Spleen (tissue), 11 donors: ENCODE results near the gene MAP3K8. TPM values are rescaled to one million over a fixed set of nuclear protein-coding genes. Genes with fewer than 3 reads are reported as not detected.

Experiments
- DNase-seq: peaks from one replicate; pipeline ENCODE4 v3.0.0-alpha.2; 2020
- H3K27ac ChIP-seq, 8 donors: fragments of 200-600 bp; sonication (generic) in 7 of 8; 1 replicate in 4 of 8; 2 replicates in 4 of 8; pipeline versions ENCODE4 v1.5.0 to v1.8.0; 2016 to 2021; ENCODE audit warnings: inconsistent platforms in 4 of 8, mild to moderate bottlenecking in 4 of 8, moderate library complexity in 1 of 8
- H3K27me3 ChIP-seq, 7 donors: fragments of 200-600 bp; sonication (generic) in 6 of 7; replicated peaks in 1 of 7; 1 replicate in 4 of 7; 2 replicates in 3 of 7; pipeline versions ENCODE4 v1.5.0 to v1.8.0; 2016 to 2021; ENCODE audit warnings: inconsistent platforms in 3 of 7, mild to moderate bottlenecking in 1 of 7
- H3K36me3 ChIP-seq, 6 donors: fragments of 200-600 bp; sonication (generic) in 5 of 6; 1 replicate in 4 of 6; 2 replicates in 2 of 6; pipeline versions ENCODE4 v1.5.0 to v1.8.0; 2016 to 2021; ENCODE audit warnings: inconsistent platforms in 2 of 6
- H3K4me1 ChIP-seq, 6 donors: fragments of 200-600 bp; sonication (generic) in 5 of 6; 1 replicate in 3 of 6; 2 replicates in 3 of 6; pipeline versions ENCODE4 v1.5.0 to v1.8.0; 2016 to 2021; ENCODE audit warnings: inconsistent platforms in 3 of 6
- H3K4me3 ChIP-seq, 8 donors: fragments of 200-600 bp; sonication (generic) in 7 of 8; 1 replicate in 4 of 8; 2 replicates in 4 of 8; pipeline versions ENCODE4 v1.5.0 to v1.8.0; 2016 to 2021; ENCODE audit warnings: inconsistent platforms in 4 of 8, mild to moderate bottlenecking in 4 of 8, moderate library complexity in 2 of 8
- H3K9me3 ChIP-seq, 8 donors: fragments of 200-600 bp; sonication (generic) in 7 of 8; 1 replicate in 4 of 8; 2 replicates in 4 of 8; pipeline versions ENCODE4 v1.5.0 to v1.8.0; 2016 to 2021; ENCODE audit warnings: inconsistent platforms in 4 of 8
- POLR2A ChIP-seq, 3 donors: fragments of 450-650 bp; IDR thresholded peaks; one replicate each; pipeline ENCODE4 v1.5.1; 2017; ENCODE audit warnings: antibody characterized with exemption in 3 of 3, mild to moderate bottlenecking in 1 of 3
- POLR2AphosphoS5 ChIP-seq, 3 donors: sonication (generic); formaldehyde crosslinking; IDR thresholded peaks; one replicate each; pipeline ENCODE4 v1.5.1; 2017; ENCODE audit warnings: antibody characterized with exemption in 3 of 3
- WGBS, 5 donors: extraction: QIAGEN DNeasy Blood & Tissue Kit in 3 of 5; methylation state at CpG; one replicate each; pipeline versions ENCODE4 v1.1.5 to v1.1.7; 2013 to 2018; 5-methylcytosine and 5-hydroxymethylcytosine counted together
- intact Hi-C: fragments of 100-400 bp; cut with DNase I; formaldehyde crosslinking; loops from one replicate; pipeline ENCODE4 v1.15.0; 2023; ENCODE audit warnings: low total_unique reads
- polyA plus RNA-seq, 3 donors: library from polyadenylated mRNA; stranded (reverse); fragments of 200-250 nt; gene quantifications; one replicate each; pipeline ENCODE4 v1.2.1, GENCODE V29; 2013
- total RNA-seq, 7 donors: library from RNA; depleted of rRNA in 3 of 7; stranded (reverse); fragments of >200 nt in 3 of 7; fragmentation: NEBNext Ultra II Directional in 4 of 7; extraction: Animal tissue kit (Norgen Biotek cat#: 25700) in 4 of 7; gene quantifications; one replicate each; pipeline versions ENCODE4 v1.1.0 to v1.2.1, GENCODE V29; 2016 to 2021
- TF ChIP-seq, protein P1 (sequence below), 11 experiments: fragments of 200-600 bp in 7 of 11; fragments of 450-650 bp in 4 of 11; sonication (generic) in 4 of 11; IDR thresholded peaks in 8 of 11; conservative IDR thresholded peaks in 3 of 11; 1 replicate in 7 of 11; 2 replicates in 4 of 11; pipeline versions ENCODE4 v1.4.0 to v1.8.0; 2016 to 2021; ENCODE audit warnings: antibody characterized with exemption in 11 of 11, inconsistent platforms in 4 of 11, mild to moderate bottlenecking in 1 of 11
- donor health status: healthy with polysubstance abuse.
- donor health status: DM: no; HTN: no; CAD: no; lungs with moderate emphysema.
- donor health status: DM: no; HTN: no; CAD: no.
- donor health status: Bipolar disorder and iron deficiency.
- donor health status: healthy.
- donor health status: DM: no; HTN: no; CAD: no.
- donor health status: DM: yes; HTN: yes; CAD: no.

MAP3K8 gene
- total and polyA plus RNA-seq, 10 donors, result 24.8 to 84.3 (median 60.2) TPM

DNA sequence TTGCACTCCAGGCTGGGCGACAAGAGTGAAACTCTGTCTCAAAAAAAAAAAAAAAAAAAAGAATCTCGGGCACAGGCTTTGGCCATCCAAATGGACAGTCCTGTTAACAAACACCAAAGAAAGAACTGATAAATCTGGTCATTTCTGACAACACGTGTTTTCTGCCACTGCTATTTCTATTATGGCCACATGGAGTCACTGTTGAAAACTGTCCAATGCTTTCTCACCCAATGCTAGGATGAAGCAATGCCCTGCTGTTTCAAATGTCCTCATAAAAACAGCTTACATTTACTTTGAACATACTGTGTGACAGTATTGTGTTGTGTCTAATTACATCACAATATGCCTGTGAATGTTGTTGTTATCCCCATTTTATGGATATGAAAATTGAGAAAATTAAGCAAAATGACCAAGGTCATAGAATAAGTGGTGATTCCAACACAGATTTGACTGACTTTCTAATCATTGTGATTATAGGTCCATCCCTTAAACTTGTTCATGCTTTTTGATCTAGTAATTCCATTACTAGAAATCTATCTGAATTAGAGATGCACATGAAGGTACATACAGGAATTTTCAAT lies 19.9 kb upstream of the MAP3K8 start:
- no peaks in the 10 kb centered on the region for H3K27me3 ChIP-seq
- H3K4me3 ChIP-seq, result no peak overlapping the region
- H3K36me3 ChIP-seq, result no peaks in the 10 kb centered on the region
- H3K4me1 ChIP-seq, result peaks cover 10 to 58% (median 39%) of the 10 kb centered on the region in 6 donors
- no peaks in the 10 kb centered on the region for H3K9me3 ChIP-seq
- TF ChIP-seq, protein P1, sequence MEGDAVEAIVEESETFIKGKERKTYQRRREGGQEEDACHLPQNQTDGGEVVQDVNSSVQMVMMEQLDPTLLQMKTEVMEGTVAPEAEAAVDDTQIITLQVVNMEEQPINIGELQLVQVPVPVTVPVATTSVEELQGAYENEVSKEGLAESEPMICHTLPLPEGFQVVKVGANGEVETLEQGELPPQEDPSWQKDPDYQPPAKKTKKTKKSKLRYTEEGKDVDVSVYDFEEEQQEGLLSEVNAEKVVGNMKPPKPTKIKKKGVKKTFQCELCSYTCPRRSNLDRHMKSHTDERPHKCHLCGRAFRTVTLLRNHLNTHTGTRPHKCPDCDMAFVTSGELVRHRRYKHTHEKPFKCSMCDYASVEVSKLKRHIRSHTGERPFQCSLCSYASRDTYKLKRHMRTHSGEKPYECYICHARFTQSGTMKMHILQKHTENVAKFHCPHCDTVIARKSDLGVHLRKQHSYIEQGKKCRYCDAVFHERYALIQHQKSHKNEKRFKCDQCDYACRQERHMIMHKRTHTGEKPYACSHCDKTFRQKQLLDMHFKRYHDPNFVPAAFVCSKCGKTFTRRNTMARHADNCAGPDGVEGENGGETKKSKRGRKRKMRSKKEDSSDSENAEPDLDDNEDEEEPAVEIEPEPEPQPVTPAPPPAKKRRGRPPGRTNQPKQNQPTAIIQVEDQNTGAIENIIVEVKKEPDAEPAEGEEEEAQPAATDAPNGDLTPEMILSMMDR (IDR thresholded peaks at IDR 0.05 in 8 of 11, conservative IDR thresholded peaks at IDR 0.05 in 3 of 11), result peak; percentile 70 to 94 (median 82)
- TF ChIP-seq POLR2AphosphoS5 (IDR thresholded peaks at IDR 0.05), result no peak
- 30 to 34% (median 31%) methylated on average over 3 of the region's 3 CpGs for WGBS, 5 donors
- intact Hi-C loops, result loop anchor here (2.0 kb wide), 1 partner anchor 121 kb away; no protein-coding TSS in a partner anchor
- peak overlapping the region in 2 of 8 donors; percentile 46 to 47 for H3K27ac ChIP-seq
- DNase-seq, result no peak

DNA sequence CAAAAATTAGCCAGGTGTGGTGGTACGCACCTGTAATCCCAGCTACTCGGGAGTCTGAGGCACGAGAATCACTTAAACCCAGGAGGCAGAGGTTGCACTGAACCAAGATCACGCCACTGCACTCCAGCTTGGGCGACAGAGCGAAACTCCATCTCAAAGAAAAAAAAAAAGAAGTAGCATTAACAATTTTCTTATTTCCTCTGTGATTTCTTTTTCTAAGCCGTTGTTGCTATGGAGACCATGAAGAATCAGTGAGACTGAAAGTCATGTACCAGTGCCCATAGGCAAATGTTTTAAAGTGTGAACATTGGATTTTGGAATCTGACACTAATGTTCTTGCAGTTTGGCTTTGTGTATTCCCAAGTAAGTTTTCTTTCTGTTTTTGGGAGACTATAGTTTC lies 18.4 kb upstream of the MAP3K8 start:
- 61 to 77% (median 74%) methylated on average over 7 of the region's 7 CpGs for WGBS, 5 donors

DNA sequence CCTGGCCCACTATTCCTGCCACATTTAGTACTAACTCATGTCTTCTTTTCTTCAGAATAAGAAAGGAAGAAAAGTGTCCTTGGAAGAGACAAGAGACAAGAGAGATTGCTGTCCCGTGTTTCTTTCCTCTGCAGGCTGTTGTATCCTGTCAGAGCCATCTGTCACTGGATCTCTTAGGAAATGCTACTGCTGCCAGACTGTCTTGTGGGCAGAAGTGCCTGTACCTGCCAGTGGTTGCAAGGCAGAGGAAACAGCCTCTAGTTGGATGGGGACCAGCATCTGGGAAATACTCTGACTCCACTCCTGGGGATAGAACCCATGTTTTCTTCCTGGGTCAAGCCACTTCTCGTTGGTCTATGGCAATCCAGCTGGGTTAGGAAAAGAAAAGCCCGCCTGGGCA lies 16.7 kb upstream of the MAP3K8 start:
- TF ChIP-seq, protein P1 (IDR thresholded peaks at IDR 0.05 in 8 of 11, conservative IDR thresholded peaks at IDR 0.05 in 3 of 11), result no peak
- TF ChIP-seq POLR2A (IDR thresholded peaks at IDR 0.05), result no peak
- TF ChIP-seq POLR2AphosphoS5 (IDR thresholded peaks at IDR 0.05), result no peak
- H3K27me3 ChIP-seq, result no peaks in the 10 kb centered on the region
- peaks cover 11 to 90% (median 55%) of the 10 kb centered on the region in 6 donors for H3K4me1 ChIP-seq
- H3K9me3 ChIP-seq, result no peaks in the 10 kb centered on the region
- no peak for DNase-seq
- intact Hi-C loops, result no loop called here
- H3K27ac ChIP-seq, result peak overlapping the region in 5 of 8 donors; percentile 14 to 86 (median 80)
- no peaks in the 10 kb centered on the region for H3K36me3 ChIP-seq
- whole genome bisulfite sequencing, 5 donors, result 48 to 66% (median 62%) methylated on average over 3 of the region's 3 CpGs
- no peak overlapping the region for H3K4me3 ChIP-seq

More for the DNA sequence above, 18.4 kb upstream of the MAP3K8 start:
- intact Hi-C loops, result loop anchor here (2.0 kb wide), 1 partner anchor 119 kb away; no protein-coding TSS in a partner anchor
- TF ChIP-seq POLR2A (IDR thresholded peaks at IDR 0.05), result no peak
- TF ChIP-seq, protein P1 (IDR thresholded peaks at IDR 0.05 in 8 of 11, conservative IDR thresholded peaks at IDR 0.05 in 3 of 11), result no peak
- no peak for TF ChIP-seq POLR2AphosphoS5 (IDR thresholded peaks at IDR 0.05)
- no peak for DNase-seq
- no peaks in the 10 kb centered on the region for H3K9me3 ChIP-seq
- H3K4me3 ChIP-seq, result no peak overlapping the region
- H3K4me1 ChIP-seq, result peaks cover 11 to 73% (median 48%) of the 10 kb centered on the region in 6 donors
- no peaks in the 10 kb centered on the region for H3K36me3 ChIP-seq
- H3K27ac ChIP-seq, result peak overlapping the region in 5 of 8 donors; percentile 26 to 75 (median 49)
- no peaks in the 10 kb centered on the region for H3K27me3 ChIP-seq

DNA sequence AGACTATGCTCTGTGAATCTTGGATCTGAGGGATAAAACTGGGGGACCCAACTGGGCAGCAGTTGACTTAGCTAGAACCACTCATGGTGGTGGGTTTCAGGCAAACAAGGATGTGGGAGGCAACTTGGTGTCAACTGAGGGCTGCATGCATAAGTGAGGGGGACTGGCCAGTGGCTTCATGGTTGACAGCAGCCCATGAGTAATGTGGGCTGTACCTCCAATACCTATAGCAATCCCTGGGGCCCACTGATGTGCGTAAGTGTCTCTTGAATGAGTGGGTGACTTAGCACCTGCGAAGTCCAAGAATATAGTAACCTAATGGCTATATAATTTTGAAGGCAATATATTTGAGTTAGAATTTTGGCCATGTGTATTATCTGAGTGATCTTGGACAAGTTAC lies 13.7 kb upstream of the MAP3K8 start:
- TF ChIP-seq, protein P1 (IDR thresholded peaks at IDR 0.05 in 8 of 11, conservative IDR thresholded peaks at IDR 0.05 in 3 of 11), result no peak
- no peak for TF ChIP-seq POLR2A (IDR thresholded peaks at IDR 0.05)
- no peak for TF ChIP-seq POLR2AphosphoS5 (IDR thresholded peaks at IDR 0.05)
- H3K27ac ChIP-seq, result peak overlapping the region in 2 of 8 donors; percentile 32 to 37
- H3K27me3 ChIP-seq, result no peaks in the 10 kb centered on the region
- intact Hi-C loops, result no loop called here
- no peaks in the 10 kb centered on the region for H3K9me3 ChIP-seq
- no peak overlapping the region for H3K4me3 ChIP-seq
- peaks cover 10 to 95% (median 64%) of the 10 kb centered on the region in 6 donors for H3K4me1 ChIP-seq
- WGBS, 5 donors, result 87 to 91% (median 89%) methylated on average over 2 of the region's 2 CpGs
- no peaks in the 10 kb centered on the region for H3K36me3 ChIP-seq
- no peak for DNase-seq
